ENCODE results near the gene DACH1.
"Not testable (repeated sequence)": the region's sequence is repeated elsewhere in the genome, so short reads cannot be mapped to it uniquely, and the experiment has no call there.

Gene DACH1

DNA sequence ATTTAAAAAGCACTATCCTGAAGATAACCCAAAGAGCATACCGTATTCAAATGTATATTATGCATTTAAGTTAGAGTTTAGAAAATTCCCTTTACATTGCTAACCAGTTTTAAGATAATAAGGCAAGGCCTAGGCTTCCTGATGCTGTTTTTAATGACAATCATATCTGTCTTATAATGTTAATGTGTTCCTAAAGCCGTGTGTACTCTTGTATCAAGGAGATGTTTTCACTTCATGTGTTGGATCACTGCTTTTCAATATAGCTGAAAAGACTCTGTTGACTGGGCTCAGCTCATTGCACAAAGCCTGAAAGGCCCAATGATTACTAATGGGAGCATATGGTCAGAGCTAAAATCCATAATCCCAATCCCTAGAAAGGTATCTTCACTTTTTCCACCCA lies 81.6 kb downstream of the DACH1 start:
- ATAC-seq (replicated peaks; ENCODE audit: extremely low read depth, poor library complexity, severe bottlenecking) (no peak), DNase-seq (ENCODE audit: low spot score in 2 of 2) (no peak)
- no peaks in the 10 kb centered on the region for H3K36me3 Mint-ChIP-seq (ENCODE audit: insufficient read depth)
- peaks cover 6% of the 10 kb centered on the region for H3K9me3 Mint-ChIP-seq
- no peak overlapping the region for H3K27ac Mint-ChIP-seq (ENCODE audit: low read depth)
- H3K4me1 Mint-ChIP-seq = no peaks in the 10 kb centered on the region
- no peak overlapping the region for H3K4me3 Mint-ChIP-seq
- no peaks in the 10 kb centered on the region for H3K27me3 Mint-ChIP-seq

DNA sequence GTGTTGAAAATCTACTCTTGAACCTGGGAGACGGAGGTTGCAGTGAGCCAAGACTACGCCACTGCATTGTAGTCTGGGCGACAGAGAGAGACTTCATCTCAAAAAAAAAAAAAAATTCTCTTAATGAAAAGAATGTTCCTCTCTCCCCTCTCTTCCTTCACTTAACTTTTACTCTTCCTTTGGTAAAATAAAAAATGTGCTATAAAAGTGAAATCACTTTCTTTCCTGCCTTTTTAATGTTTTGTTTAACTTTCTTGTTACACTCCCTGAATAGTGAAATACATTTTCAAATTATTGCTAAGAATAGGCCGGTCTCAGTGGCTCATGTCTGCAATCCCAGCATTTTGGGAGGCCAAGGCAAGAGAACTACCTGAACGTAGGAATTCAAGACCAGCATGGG lies 86.5 kb downstream of the DACH1 start:
- H3K9me3 Mint-ChIP-seq = peaks cover 9% of the 10 kb centered on the region
- ATAC-seq (replicated peaks; ENCODE audit: extremely low read depth, poor library complexity, severe bottlenecking) = no peak
- no peaks in the 10 kb centered on the region for H3K4me1 Mint-ChIP-seq
- H3K27ac Mint-ChIP-seq (ENCODE audit: low read depth) = no peak overlapping the region
- H3K27me3 Mint-ChIP-seq = no peaks in the 10 kb centered on the region
- H3K4me3 Mint-ChIP-seq = no peak overlapping the region
- H3K36me3 Mint-ChIP-seq (ENCODE audit: insufficient read depth) = no peaks in the 10 kb centered on the region
- DNase-seq (ENCODE audit: low spot score in 2 of 2) = no peak

GRCh38 chr13:71778998-71779397 lies 88.0 kb downstream of the DACH1 start:
- H3K27ac Mint-ChIP-seq (ENCODE audit: low read depth); DNase-seq (ENCODE audit: low spot score in 2 of 2): not testable (repeated sequence)

DNA sequence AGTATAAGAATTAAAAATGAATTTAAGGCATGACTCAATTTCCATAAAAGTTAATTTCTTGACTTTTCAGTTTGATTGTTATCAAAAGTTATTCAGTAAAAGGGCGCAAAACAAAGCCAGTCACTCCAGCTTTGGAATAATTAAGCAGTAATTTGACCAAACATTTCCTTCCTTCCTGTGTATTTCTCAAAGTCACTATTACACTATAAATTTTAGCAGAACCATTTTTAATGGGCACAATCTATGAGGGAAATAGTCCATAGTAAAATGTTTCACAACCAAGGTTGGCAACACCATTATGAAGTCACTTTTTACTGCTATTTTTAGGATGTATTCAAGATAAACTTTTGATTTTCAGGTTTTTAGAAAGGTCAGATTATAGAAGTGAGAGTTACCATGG lies 91.0 kb downstream of the DACH1 start:
- Mint-ChIP-seq H3K36me3 (ENCODE audit: insufficient read depth) (no peaks in the 10 kb centered on the region), H3K9me3 (peaks cover 7% of the 10 kb centered on the region), H3K27ac (ENCODE audit: low read depth) (no peak overlapping the region), H3K4me3 (no peak overlapping the region), H3K27me3 (no peaks in the 10 kb centered on the region), H3K4me1 (no peaks in the 10 kb centered on the region)
- ATAC-seq (replicated peaks; ENCODE audit: extremely low read depth, poor library complexity, severe bottlenecking) (no peak), DNase-seq (ENCODE audit: low spot score in 2 of 2) (no peak)

More at GRCh38 chr13:71778998-71779397, 88.0 kb downstream of the DACH1 start:
- not testable (repeated sequence) for H3K9me3 Mint-ChIP-seq; ATAC-seq (replicated peaks; ENCODE audit: extremely low read depth, poor library complexity, severe bottlenecking); H3K4me3 Mint-ChIP-seq; H3K27me3 Mint-ChIP-seq; H3K36me3 Mint-ChIP-seq (ENCODE audit: insufficient read depth); H3K4me1 Mint-ChIP-seq

- Mint-ChIP-seq H3K4me3 (no peak overlapping the region), H3K9me3 (peaks cover 7% of the 10 kb centered on the region), H3K27me3 (no peaks in the 10 kb centered on the region), H3K36me3 (ENCODE audit: insufficient read depth) (no peaks in the 10 kb centered on the region), H3K4me1 (no peaks in the 10 kb centered on the region), H3K27ac (ENCODE audit: low read depth) (no peak overlapping the region)
- no peak for DNase-seq (ENCODE audit: low spot score in 2 of 2)
- ATAC-seq (replicated peaks; ENCODE audit: extremely low read depth, poor library complexity, severe bottlenecking) = no peak
Measured at GRCh38 chr13:71774863-71775262, 92.1 kb downstream of the DACH1 start.

DNA sequence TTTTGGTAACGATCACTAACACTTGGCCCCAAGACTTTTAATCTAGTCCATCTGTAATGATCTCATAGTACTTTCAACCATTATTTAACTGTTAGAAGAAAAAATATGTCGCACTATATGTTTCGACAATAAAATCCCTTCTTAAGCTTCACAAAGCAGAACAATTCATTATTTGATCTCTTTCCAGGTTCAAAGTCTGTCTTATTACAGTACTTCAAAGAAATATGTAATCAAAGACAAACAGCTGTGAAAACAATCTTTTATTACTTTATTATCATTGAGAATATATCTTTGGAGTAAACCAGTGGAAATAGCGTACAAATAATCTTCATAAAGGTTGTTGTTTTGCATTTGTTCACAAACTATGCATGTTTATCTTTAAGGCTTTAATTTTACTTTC lies 93.5 kb downstream of the DACH1 start:
- no peaks in the 10 kb centered on the region for H3K36me3 Mint-ChIP-seq (ENCODE audit: insufficient read depth)
- no peaks in the 10 kb centered on the region for H3K27me3 Mint-ChIP-seq
- no peak for ATAC-seq (replicated peaks; ENCODE audit: extremely low read depth, poor library complexity, severe bottlenecking)
- no peak overlapping the region for H3K4me3 Mint-ChIP-seq
- H3K9me3 Mint-ChIP-seq = peaks cover 7% of the 10 kb centered on the region
- no peaks in the 10 kb centered on the region for H3K4me1 Mint-ChIP-seq
- no peak overlapping the region for H3K27ac Mint-ChIP-seq (ENCODE audit: low read depth)
- DNase-seq (ENCODE audit: low spot score in 2 of 2) = no peak

DNA sequence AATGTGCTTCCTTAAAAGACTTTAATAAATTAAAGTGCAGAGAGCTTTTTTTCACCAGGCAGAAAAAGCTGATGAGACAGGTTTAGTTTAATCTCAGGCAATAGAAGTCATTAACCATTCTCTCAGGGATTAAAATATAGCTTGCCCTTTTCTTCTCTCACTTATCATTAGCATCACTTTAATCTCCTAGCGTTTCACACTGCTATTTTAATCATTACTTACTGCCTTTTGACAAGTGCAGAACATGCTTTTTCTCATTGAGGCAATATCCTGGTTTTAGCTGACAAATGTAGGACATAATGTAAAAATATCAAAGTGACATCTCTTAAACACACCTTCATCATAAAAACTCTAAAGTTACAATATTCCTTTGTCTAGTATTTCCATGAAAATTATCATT lies 94.6 kb downstream of the DACH1 start:
- no peaks in the 10 kb centered on the region for H3K36me3 Mint-ChIP-seq (ENCODE audit: insufficient read depth)
- no peak overlapping the region for H3K27ac Mint-ChIP-seq (ENCODE audit: low read depth)
- ATAC-seq (replicated peaks; ENCODE audit: extremely low read depth, poor library complexity, severe bottlenecking) = no peak
- no peaks in the 10 kb centered on the region for H3K27me3 Mint-ChIP-seq
- H3K4me3 Mint-ChIP-seq = no peak overlapping the region
- no peaks in the 10 kb centered on the region for H3K4me1 Mint-ChIP-seq
- no peak for DNase-seq (ENCODE audit: low spot score in 2 of 2)
- peaks cover 7% of the 10 kb centered on the region for H3K9me3 Mint-ChIP-seq

DNA sequence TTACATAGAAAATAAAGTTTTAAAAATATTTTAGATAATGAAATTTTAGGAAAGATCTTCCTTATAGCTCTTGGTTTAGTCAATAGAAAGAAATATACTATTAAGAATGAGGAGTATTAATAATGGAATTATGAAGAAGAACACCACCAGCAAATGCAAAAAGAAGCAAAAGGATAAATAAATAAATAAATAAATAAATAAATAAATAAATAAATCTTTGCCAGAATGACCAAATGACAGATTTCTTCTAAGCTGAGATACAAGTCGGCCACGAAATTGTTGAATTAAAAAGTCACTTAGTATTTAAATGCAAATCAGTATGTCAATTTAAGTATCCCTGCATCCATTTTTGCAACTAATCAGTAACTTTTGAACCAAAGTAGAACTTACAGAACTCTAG lies 95.9 kb downstream of the DACH1 start:
- no peaks in the 10 kb centered on the region for H3K9me3 Mint-ChIP-seq
- ATAC-seq (replicated peaks; ENCODE audit: extremely low read depth, poor library complexity, severe bottlenecking) (no peak), DNase-seq (ENCODE audit: low spot score in 2 of 2) (no peak)
- H3K4me3 Mint-ChIP-seq = no peak overlapping the region
- no peaks in the 10 kb centered on the region for H3K27me3 Mint-ChIP-seq
- no peak overlapping the region for H3K27ac Mint-ChIP-seq (ENCODE audit: low read depth)
- H3K4me1 Mint-ChIP-seq = no peaks in the 10 kb centered on the region
- no peaks in the 10 kb centered on the region for H3K36me3 Mint-ChIP-seq (ENCODE audit: insufficient read depth)

GRCh38 chr13:71770710-71771109 lies 96.3 kb downstream of the DACH1 start:
- Mint-ChIP-seq H3K4me3 (no peak overlapping the region), H3K9me3 (no peaks in the 10 kb centered on the region), H3K27ac (ENCODE audit: low read depth) (no peak overlapping the region), H3K4me1 (no peaks in the 10 kb centered on the region), H3K36me3 (ENCODE audit: insufficient read depth) (no peaks in the 10 kb centered on the region), H3K27me3 (no peaks in the 10 kb centered on the region)
- ATAC-seq (replicated peaks; ENCODE audit: extremely low read depth, poor library complexity, severe bottlenecking) = no peak
- no peak for DNase-seq (ENCODE audit: low spot score in 2 of 2)

DNA sequence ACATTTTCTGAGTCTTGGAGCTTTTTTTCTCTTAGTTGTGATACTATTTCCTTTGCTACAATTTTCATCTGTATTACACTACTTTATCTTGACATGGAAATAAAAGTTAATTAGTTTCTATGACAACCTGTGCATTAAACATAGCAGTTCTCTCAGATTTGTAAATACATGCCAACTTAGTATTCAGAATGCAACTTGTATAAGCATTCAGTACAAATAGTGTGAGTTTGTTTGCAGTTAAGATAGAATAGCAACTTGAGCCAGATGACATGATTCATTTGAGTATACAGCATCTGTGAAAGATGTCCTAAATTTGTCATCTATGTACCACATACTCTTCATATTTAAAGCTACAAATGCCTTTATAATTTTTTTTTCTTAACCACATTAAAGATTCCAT lies 98.1 kb downstream of the DACH1 start:
- DNase-seq (ENCODE audit: low spot score in 2 of 2) = no peak
- H3K4me3 Mint-ChIP-seq = no peak overlapping the region
- H3K36me3 Mint-ChIP-seq (ENCODE audit: insufficient read depth) = no peaks in the 10 kb centered on the region
- no peak overlapping the region for H3K27ac Mint-ChIP-seq (ENCODE audit: low read depth)
- no peaks in the 10 kb centered on the region for H3K27me3 Mint-ChIP-seq
- H3K9me3 Mint-ChIP-seq = no peaks in the 10 kb centered on the region
- no peaks in the 10 kb centered on the region for H3K4me1 Mint-ChIP-seq
- no peak for ATAC-seq (replicated peaks; ENCODE audit: extremely low read depth, poor library complexity, severe bottlenecking)

DNA sequence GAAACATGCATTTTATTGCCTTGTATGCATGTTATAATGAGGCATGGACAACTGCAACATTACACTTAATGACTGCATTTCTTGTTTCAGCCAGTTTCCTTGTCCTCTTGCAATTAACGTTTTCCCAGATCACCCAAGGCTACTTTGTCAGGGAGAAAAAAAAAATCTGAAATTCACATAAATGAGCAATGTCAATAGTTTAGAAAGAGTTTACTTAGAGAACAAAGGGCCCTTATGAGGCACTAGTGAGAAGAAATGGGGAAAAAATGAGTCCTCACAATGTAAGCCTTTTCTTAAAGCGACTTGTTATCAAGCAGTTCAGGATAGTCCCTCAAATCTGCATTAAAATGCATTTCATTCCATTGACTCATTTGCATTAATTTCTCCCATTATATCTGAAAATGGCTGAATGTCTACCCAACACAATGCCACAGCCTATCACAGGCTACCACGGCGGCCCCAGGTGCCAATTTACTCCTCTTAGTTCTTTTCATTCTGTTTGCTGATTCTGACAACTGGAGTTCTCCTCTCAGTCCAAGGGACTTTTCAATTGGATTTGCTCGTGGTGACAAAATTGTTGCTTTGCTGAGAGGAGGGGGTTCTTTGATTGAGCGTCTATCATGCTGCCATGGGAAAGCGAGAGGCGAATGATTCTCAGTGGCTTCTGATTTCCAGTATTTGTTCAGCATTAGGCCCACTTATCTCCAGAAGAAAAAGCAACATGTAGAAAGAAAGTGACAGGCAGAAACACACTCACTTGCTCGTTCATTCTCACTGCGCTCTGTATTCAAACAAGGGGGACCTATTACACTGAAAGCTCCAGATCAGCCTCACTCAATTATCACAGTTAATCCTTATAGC lies 107.1 kb downstream of the DACH1 start:
- H3K27ac Mint-ChIP-seq (ENCODE audit: low read depth) = no peak overlapping the region
- H3K4me3 Mint-ChIP-seq = no peak overlapping the region
- no peaks in the 10 kb centered on the region for H3K27me3 Mint-ChIP-seq
- no peaks in the 10 kb centered on the region for H3K36me3 Mint-ChIP-seq (ENCODE audit: insufficient read depth)
- ATAC-seq (replicated peaks; ENCODE audit: extremely low read depth, poor library complexity, severe bottlenecking) (no peak), DNase-seq (ENCODE audit: low spot score in 2 of 2) (no peak)
- no peaks in the 10 kb centered on the region for H3K4me1 Mint-ChIP-seq
- peaks cover 12% of the 10 kb centered on the region for H3K9me3 Mint-ChIP-seq

DNA sequence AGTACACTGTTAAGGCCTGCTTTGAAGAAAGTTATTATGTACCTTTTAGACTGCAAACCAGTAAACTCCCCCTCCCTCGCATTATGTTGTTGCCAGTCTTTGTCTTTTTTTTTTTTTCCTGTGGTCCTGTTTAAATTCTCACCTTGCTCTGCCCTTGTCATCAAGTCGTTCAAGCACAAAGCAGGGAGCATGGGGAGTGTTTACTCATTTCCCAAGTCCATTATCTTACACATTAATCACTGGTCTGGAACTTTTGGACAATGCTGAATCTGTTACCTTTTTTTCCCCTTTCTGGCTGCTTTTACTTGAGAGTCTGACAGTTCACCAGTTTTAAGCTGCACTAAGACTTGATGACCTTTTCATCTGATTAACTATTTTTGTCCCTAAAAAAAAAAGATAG lies 108.2 kb downstream of the DACH1 start:
- Mint-ChIP-seq H3K4me1 (no peaks in the 10 kb centered on the region), H3K9me3 (peaks cover 12% of the 10 kb centered on the region), H3K27ac (ENCODE audit: low read depth) (no peak overlapping the region), H3K27me3 (no peaks in the 10 kb centered on the region), H3K36me3 (ENCODE audit: insufficient read depth) (no peaks in the 10 kb centered on the region), H3K4me3 (no peak overlapping the region)
- no peak for DNase-seq (ENCODE audit: low spot score in 2 of 2)
- no peak for ATAC-seq (replicated peaks; ENCODE audit: extremely low read depth, poor library complexity, severe bottlenecking)

DNA sequence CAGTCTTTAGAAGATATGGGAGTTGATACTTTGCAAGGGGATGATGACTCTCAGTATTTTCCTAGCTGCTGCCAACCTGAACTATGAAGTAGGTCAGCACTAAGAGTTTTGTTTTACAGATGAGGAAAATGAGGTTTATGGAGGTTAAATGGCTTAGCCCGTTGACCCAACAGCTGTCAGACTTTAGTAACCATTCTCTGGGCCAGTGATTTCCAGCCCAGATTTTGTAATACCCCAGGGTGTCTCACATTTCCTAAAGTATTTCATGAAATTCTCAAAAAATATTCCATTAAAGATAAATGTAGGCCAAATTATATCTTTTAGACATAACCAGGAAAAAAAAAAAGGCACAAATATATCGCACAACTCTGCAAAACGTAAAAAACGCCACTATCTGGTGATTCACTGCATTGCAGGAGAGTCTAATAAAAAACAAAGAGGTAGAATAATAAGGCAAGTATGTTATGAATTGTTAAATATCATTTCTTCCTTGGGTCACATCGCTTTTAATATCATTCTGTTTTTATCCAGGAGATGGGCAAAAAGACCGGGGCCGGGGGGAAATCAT lies 112.5 kb downstream of the DACH1 start:
- Mint-ChIP-seq H3K9me3 (peaks cover 18% of the 10 kb centered on the region), H3K27me3 (no peaks in the 10 kb centered on the region), H3K36me3 (ENCODE audit: insufficient read depth) (no peaks in the 10 kb centered on the region), H3K4me3 (no peak overlapping the region), H3K4me1 (no peaks in the 10 kb centered on the region), H3K27ac (ENCODE audit: low read depth) (no peak overlapping the region)
- no peak for ATAC-seq (replicated peaks; ENCODE audit: extremely low read depth, poor library complexity, severe bottlenecking)
- DNase-seq (ENCODE audit: low spot score in 2 of 2) = no peak
